B cell (primary cell): ENCODE measurements around the gene NOC4L. TPM values are rescaled to one million over a fixed set of nuclear protein-coding genes. Genes with fewer than 3 reads are reported as not detected.

Experiments
- ATAC-seq: fragments of 200-7000 bp; cut with Tn5 transposase; one replicate; pipeline ENCODE4 v1.10.0; 2021; ENCODE audit warnings: low read depth, mild to moderate bottlenecking, moderate number of reproducible peaks, moderate library complexity
- CTCF ChIA-PET: fragments of 350-600 bp; sonication (Branson Sonifier 250); formaldehyde crosslinking; loops from one replicate; lab custom pipeline; 2021; ENCODE audit warnings: antibody characterized with exemption, inconsistent platforms; lab: Charles Lee
- POLR2A ChIA-PET: fragments of 350-600 bp; sonication (Branson Sonifier 250); formaldehyde crosslinking; loops from one replicate; lab custom pipeline; 2021; ENCODE audit warnings: antibody characterized with exemption; lab: Charles Lee
- DNase-seq: peaks from one replicate; pipeline ENCODE4 v3.0.0; 2013
- H2AFZ ChIP-seq: 2 replicates; pipeline ENCODE4 v1.6.1; 2012; ENCODE audit warnings: mild to moderate bottlenecking, low read depth, low read length; ENCODE audit not compliant: insufficient read depth, poor library complexity, severe bottlenecking
- H3K27ac ChIP-seq, 2 donors: 1 replicate in 1 of 2; 2 replicates in 1 of 2; pipeline ENCODE4 v1.5.1; 2012 to 2013; ENCODE audit warnings: low read length in 2 of 2, mild to moderate bottlenecking in 2 of 2, moderate library complexity in 1 of 2
- H3K27me3 ChIP-seq, 4 experiments: fragments of 200-600 bp in 1 of 4; sonication (generic) in 1 of 4; replicated peaks in 1 of 4; 1 replicate in 2 of 4; 2 replicates in 2 of 4; pipeline versions ENCODE4 v1.6.1 to v1.7.0; 2013 to 2016; ENCODE audit warnings: low read length in 3 of 4, mild to moderate bottlenecking in 2 of 4, mixed read lengths in 1 of 4, moderate library complexity in 1 of 4; ENCODE audit not compliant: insufficient read depth in 4 of 4, control insufficient read depth in 3 of 4; ENCODE audit errors: control extremely low read depth in 1 of 4
- H3K36me3 ChIP-seq, 2 experiments: replicated peaks in 1 of 2; 1 replicate in 1 of 2; 2 replicates in 1 of 2; pipeline versions ENCODE4 v1.6.1 to v1.7.1; 2013; ENCODE audit warnings: low read length in 1 of 2; ENCODE audit not compliant: insufficient read depth in 2 of 2, control insufficient read depth in 1 of 2; ENCODE audit errors: control extremely low read depth in 1 of 2, extremely low read depth in 1 of 2
- H3K4me1 ChIP-seq, 2 donors: fragments of 200-600 bp in 1 of 2; sonication (generic) in 1 of 2; 1 replicate in 1 of 2; 2 replicates in 1 of 2; pipeline versions ENCODE4 v1.5.1 to v1.6.1; 2013 to 2017; ENCODE audit warnings: low read length in 2 of 2; ENCODE audit not compliant: control insufficient read depth in 2 of 2, insufficient read depth in 2 of 2
- H3K4me2 ChIP-seq: replicated peaks from 2 replicates; pipeline ENCODE3; 2012; ENCODE audit warnings: mild to moderate bottlenecking, low read depth, low read length; ENCODE audit not compliant: poor library complexity, severe bottlenecking
- H3K4me3 ChIP-seq, 5 experiments: fragments of 200-600 bp in 1 of 5; sonication (generic) in 1 of 5; 1 replicate in 3 of 5; 2 replicates in 2 of 5; pipeline versions ENCODE4 v1.5.1 to v1.7.0; 2011 to 2016; ENCODE audit warnings: low read length in 4 of 5, mild to moderate bottlenecking in 4 of 5, low read depth in 2 of 5, control low read depth in 1 of 5, moderate library complexity in 1 of 5; ENCODE audit not compliant: insufficient read depth in 1 of 5; ENCODE audit errors: control extremely low read depth in 1 of 5, extremely low read depth in 1 of 5
- H3K79me2 ChIP-seq: fragments of 200-600 bp; sonication (generic); one replicate; pipeline ENCODE4 v1.6.0; 2016; ENCODE audit warnings: low read length; ENCODE audit not compliant: control insufficient read depth, insufficient read depth
- H3K9ac ChIP-seq: fragments of 200-600 bp; sonication (generic); 2 replicates; pipeline ENCODE4 v1.6.1; 2017; ENCODE audit warnings: mild to moderate bottlenecking, low read length, moderate library complexity
- H3K9me3 ChIP-seq, 3 donors: one replicate each; pipeline versions ENCODE4 v1.6.1 to v1.7.1; 2013; ENCODE audit warnings: low read length in 2 of 3; ENCODE audit not compliant: control insufficient read depth in 2 of 3, insufficient read depth in 1 of 3; ENCODE audit errors: control extremely low read depth in 1 of 3
- H4K20me1 ChIP-seq: 2 replicates; pipeline ENCODE4 v1.6.0; 2012; ENCODE audit warnings: mild to moderate bottlenecking, low read length; ENCODE audit not compliant: insufficient read depth, control insufficient read depth, poor library complexity, severe bottlenecking
- H3K27ac Mint-ChIP-seq: one replicate; pipeline ENCODE4 v1.8.0; 2021; ENCODE audit warnings: mixed read lengths
- H3K27me3 Mint-ChIP-seq: one replicate; pipeline ENCODE4 v1.8.0; 2021; ENCODE audit warnings: mixed read lengths
- H3K4me1 Mint-ChIP-seq: one replicate; pipeline ENCODE4 v1.8.0; 2021; ENCODE audit warnings: mixed read lengths
- H3K4me3 Mint-ChIP-seq: one replicate; pipeline ENCODE4 v1.8.0; 2021; ENCODE audit warnings: mixed read lengths
- H3K9me3 Mint-ChIP-seq: one replicate; pipeline ENCODE4 v1.8.0; 2022; ENCODE audit warnings: mixed read lengths; ENCODE audit not compliant: insufficient read depth
- EZH2 ChIP-seq: IDR thresholded peaks from 2 replicates; pipeline ENCODE4 v1.6.1; 2012; ENCODE audit warnings: borderline replicate concordance, low read depth, mild to moderate bottlenecking, moderate library complexity, low read length; ENCODE audit not compliant: insufficient read depth, poor library complexity, severe bottlenecking
- WGBS: methylation state at CpG from one replicate; pipeline ENCODE4 v1.1.5; 2013; ENCODE audit warnings: missing lambda C conversion rate; ENCODE audit not compliant: insufficient coverage; 5-methylcytosine and 5-hydroxymethylcytosine counted together
- intact Hi-C: fragments of 100-400 bp; cut with micrococcal nuclease; formaldehyde crosslinking; loops from one replicate; pipeline ENCODE4 v1.10.0; 2022
- polyA plus RNA-seq: library from polyadenylated mRNA; depleted of rRNA; stranded (reverse); fragments of >200 nt; gene quantifications from 2 replicates; pipeline ENCODE4 v1.2.3, GENCODE V29; 2012
- total RNA-seq, 2 donors: library from RNA; stranded (reverse); fragments of 120-200 nt in 1 of 2; gene quantifications; 1 replicate in 1 of 2; 2 replicates in 1 of 2; pipeline versions ENCODE4 v1.2.3 to v1.2.4, GENCODE V29; 2013 to 2022
- TF ChIP-seq, protein P1 (sequence below): fragments of 200-600 bp; IDR thresholded peaks from one replicate; pipeline ENCODE4 v1.8.0; 2022; ENCODE audit warnings: antibody characterized with exemption, mild to moderate bottlenecking

NOC4L gene
- total and polyA plus RNA-seq, 2 donors (not counting 1 experiment from before 2014, with no cell fraction given) = 13.1 to 21.9 TPM

DNA sequence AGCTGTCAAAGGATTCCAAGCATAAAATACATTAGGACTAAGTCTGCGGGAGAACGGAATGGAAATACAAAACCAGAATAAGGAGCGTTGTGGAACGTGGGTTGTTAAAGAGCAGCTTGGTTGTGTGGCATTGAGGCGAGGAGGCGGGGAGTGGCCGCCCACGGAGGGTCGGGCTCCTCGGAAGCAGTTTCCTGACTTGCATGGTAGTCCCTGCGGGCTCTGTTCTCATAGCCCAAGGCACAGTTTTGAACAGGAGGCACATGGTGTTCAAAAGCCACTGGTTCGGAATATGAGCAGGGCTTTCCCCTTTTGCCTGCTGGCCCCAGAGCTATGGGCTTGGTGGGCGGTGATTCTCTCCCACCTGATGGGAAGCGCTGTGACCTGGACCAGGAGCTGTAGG, 12.3 kb upstream of the NOC4L start:
- Mint-ChIP-seq H3K4me3 (no peak overlapping the region), H3K27me3 (no peaks in the 10 kb centered on the region), H3K27ac (no peak overlapping the region), H3K9me3 (peaks cover 2% of the 10 kb centered on the region), H3K4me1 (no peaks in the 10 kb centered on the region)
- ChIA-PET POLR2A (no interaction called here), CTCF (no interaction called here)
- 98% methylated on average over 12 of the region's 14 CpGs for WGBS
- no peak overlapping the region for H3K4me3 ChIP-seq
- no peaks in the 10 kb centered on the region for H3K4me1 ChIP-seq
- no peaks in the 10 kb centered on the region for H3K27me3 ChIP-seq
- no peaks in the 10 kb centered on the region for H3K79me2 ChIP-seq
- H3K9me3 ChIP-seq = peaks cover 0 to 3% (median 0%) of the 10 kb centered on the region in 3 donors
- no peak overlapping the region for H2AFZ ChIP-seq
- H3K36me3 ChIP-seq = peaks cover 0 to 9% of the 10 kb centered on the region in 2 experiments
- no peak overlapping the region for H3K4me2 ChIP-seq
- no peaks in the 10 kb centered on the region for H4K20me1 ChIP-seq
- DNase-seq (no peak), ATAC-seq (no peak)
- intact Hi-C loops = no loop called here
- H3K27ac ChIP-seq = no peak overlapping the region
- TF ChIP-seq, protein P1, sequence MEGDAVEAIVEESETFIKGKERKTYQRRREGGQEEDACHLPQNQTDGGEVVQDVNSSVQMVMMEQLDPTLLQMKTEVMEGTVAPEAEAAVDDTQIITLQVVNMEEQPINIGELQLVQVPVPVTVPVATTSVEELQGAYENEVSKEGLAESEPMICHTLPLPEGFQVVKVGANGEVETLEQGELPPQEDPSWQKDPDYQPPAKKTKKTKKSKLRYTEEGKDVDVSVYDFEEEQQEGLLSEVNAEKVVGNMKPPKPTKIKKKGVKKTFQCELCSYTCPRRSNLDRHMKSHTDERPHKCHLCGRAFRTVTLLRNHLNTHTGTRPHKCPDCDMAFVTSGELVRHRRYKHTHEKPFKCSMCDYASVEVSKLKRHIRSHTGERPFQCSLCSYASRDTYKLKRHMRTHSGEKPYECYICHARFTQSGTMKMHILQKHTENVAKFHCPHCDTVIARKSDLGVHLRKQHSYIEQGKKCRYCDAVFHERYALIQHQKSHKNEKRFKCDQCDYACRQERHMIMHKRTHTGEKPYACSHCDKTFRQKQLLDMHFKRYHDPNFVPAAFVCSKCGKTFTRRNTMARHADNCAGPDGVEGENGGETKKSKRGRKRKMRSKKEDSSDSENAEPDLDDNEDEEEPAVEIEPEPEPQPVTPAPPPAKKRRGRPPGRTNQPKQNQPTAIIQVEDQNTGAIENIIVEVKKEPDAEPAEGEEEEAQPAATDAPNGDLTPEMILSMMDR = no peak
- TF ChIP-seq EZH2 = no peak
- H3K9ac ChIP-seq = no peak overlapping the region

DNA sequence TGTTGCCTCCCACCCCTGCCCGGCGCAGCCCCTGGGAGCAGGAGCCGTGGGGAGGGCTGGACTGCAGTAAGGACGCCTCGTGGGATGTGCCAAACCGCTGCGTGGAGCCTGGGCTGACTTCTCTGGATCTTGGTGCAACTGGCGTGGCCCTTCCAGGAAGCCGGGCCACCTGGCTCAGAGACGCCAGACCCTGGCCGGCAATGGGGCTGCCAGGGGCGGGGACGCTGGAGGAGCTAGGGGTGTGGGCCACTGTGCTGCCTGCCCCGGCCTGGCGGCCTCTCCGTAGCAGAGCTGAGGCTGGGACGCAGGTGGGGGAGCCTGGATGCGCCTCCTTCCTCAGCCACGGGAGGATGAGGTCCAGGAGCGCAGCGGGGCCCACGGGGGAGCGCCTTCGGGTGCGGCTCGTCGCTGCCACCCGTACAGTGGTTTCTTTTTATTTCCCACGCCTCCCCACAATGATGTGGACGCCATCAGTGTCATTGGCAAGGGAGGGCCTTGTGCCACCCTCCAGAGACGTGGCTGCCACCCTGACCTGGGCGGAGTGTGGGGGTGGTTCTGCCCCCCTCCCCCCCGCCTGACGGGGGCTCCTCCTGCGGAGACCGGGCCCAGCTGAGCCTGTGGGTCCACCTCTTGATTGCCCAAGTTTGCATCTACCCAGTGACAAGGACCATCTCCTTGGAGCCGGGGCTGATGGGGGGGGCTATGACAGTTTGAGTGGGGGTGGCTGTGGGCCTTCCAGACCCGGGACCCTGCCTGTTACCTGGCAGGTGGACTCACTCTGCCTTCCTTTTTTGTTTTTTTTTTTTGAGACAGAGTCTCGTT, 11.4 kb upstream of the NOC4L start:
- no peak for ATAC-seq
- H3K4me1 Mint-ChIP-seq = no peaks in the 10 kb centered on the region

More for the DNA sequence above, 11.4 kb upstream of the NOC4L start:
- intact Hi-C loops = no loop called here
- Histone ChIP-seq H4K20me1 (no peaks in the 10 kb centered on the region), H3K4me2 (no peak overlapping the region), H3K79me2 (no peaks in the 10 kb centered on the region), H3K27ac (no peak overlapping the region), H3K36me3 (peaks cover 0 to 5% of the 10 kb centered on the region in 2 experiments), H3K27me3 (no peaks in the 10 kb centered on the region), H3K4me1 (no peaks in the 10 kb centered on the region), H2AFZ (no peak overlapping the region), H3K9ac (no peak overlapping the region), H3K9me3 (peaks cover 0 to 3% (median 0%) of the 10 kb centered on the region in 3 donors), H3K4me3 (no peak overlapping the region)
- H3K27ac Mint-ChIP-seq = no peak overlapping the region
- no peak overlapping the region for H3K4me3 Mint-ChIP-seq
- POLR2A ChIA-PET = interaction anchor here (0.7 kb wide), 1 partner anchor 183 kb away, joined by 4 read pairs; the partner anchor contains the start of gene EP400
- H3K9me3 Mint-ChIP-seq = peaks cover 2% of the 10 kb centered on the region
- 96% methylated on average over 34 of the region's 39 CpGs for WGBS
- no peak for DNase-seq
- CTCF ChIA-PET = no interaction called here
- TF ChIP-seq, protein P1 = no peak
- TF ChIP-seq EZH2 = no peak
- H3K27me3 Mint-ChIP-seq = no peaks in the 10 kb centered on the region
